ENCODE measurements around the gene ADAM12. TPM values are rescaled to one million over a fixed set of nuclear protein-coding genes. Genes with fewer than 3 reads are reported as not detected.

Gene ADAM12
- total and polyA plus RNA-seq, 7 donors, result under 0.01 to 0.82 (median 0.46) TPM; not detected in 1

GRCh38 chr10:126099366-126099765 is 288.9 kb downstream of the ADAM12 start:
- no peak for TF ChIP-seq POLR2A (IDR thresholded peaks at IDR 0.05)
- no peak for TF ChIP-seq EP300 (IDR thresholded peaks at IDR 0.05)
- no peak for TF ChIP-seq CTCF (IDR thresholded peaks at IDR 0.05)
- TF ChIP-seq POLR2AphosphoS5 (IDR thresholded peaks at IDR 0.05), result no peak
- intact Hi-C loops (cut with DNase I), result no loop called here
- Histone ChIP-seq H3K9me3 (no peaks in the 10 kb centered on the region), H3K27me3 (no peaks in the 10 kb centered on the region), H3K36me3 (no peaks in the 10 kb centered on the region), H3K4me3 (no peak overlapping the region), H3K4me1 (no peaks in the 10 kb centered on the region), H3K27ac (no peak overlapping the region)
- no peak for DNase-seq
- 71 to 84% methylated on average over 3 of the region's 3 CpGs for WGBS, 2 donors

GRCh38 chr10:126098226-126098581 is 290.1 kb downstream of the ADAM12 start:
- Histone ChIP-seq H3K36me3 (no peaks in the 10 kb centered on the region), H3K4me1 (no peaks in the 10 kb centered on the region), H3K27ac (no peak overlapping the region), H3K4me3 (no peak overlapping the region), H3K9me3 (no peaks in the 10 kb centered on the region), H3K27me3 (no peaks in the 10 kb centered on the region)
- intact Hi-C loops (cut with DNase I), result no loop called here
- no peak for DNase-seq
- 86 to 92% methylated on average over 3 of the region's 3 CpGs for WGBS, 2 donors
- no peak for TF ChIP-seq POLR2A (IDR thresholded peaks at IDR 0.05)
- no peak for TF ChIP-seq POLR2AphosphoS5 (IDR thresholded peaks at IDR 0.05)
- TF ChIP-seq EP300 (IDR thresholded peaks at IDR 0.05), result no peak
- TF ChIP-seq CTCF (IDR thresholded peaks at IDR 0.05), result no peak

GRCh38 chr10:126097558-126098225 is 290.6 kb downstream of the ADAM12 start:
- intact Hi-C loops (cut with DNase I), result no loop called here
- WGBS, 2 donors, result 76 to 87% methylated on average over 6 of the region's 6 CpGs
- Histone ChIP-seq H3K4me3 (no peak overlapping the region), H3K27ac (no peak overlapping the region), H3K4me1 (no peaks in the 10 kb centered on the region), H3K9me3 (no peaks in the 10 kb centered on the region), H3K27me3 (no peaks in the 10 kb centered on the region), H3K36me3 (no peaks in the 10 kb centered on the region)
- TF ChIP-seq POLR2A (IDR thresholded peaks at IDR 0.05) (no peak), CTCF (IDR thresholded peaks at IDR 0.05) (no peak), EP300 (IDR thresholded peaks at IDR 0.05) (no peak)
- DNase-seq, result no peak

- Histone ChIP-seq H3K4me1 (no peaks in the 10 kb centered on the region), H3K4me3 (no peak overlapping the region), H3K27me3 (no peaks in the 10 kb centered on the region), H3K9me3 (no peaks in the 10 kb centered on the region), H3K36me3 (no peaks in the 10 kb centered on the region), H3K27ac (no peak overlapping the region)
- no peak for DNase-seq
- TF ChIP-seq POLR2AphosphoS5 (IDR thresholded peaks at IDR 0.05), result no peak
- TF ChIP-seq CTCF (IDR thresholded peaks at IDR 0.05), result no peak
- no peak for TF ChIP-seq EP300 (IDR thresholded peaks at IDR 0.05)
- no peak for TF ChIP-seq POLR2A (IDR thresholded peaks at IDR 0.05)
- intact Hi-C loops (cut with DNase I), result no loop called here
- WGBS, 2 donors, result 75 to 84% methylated on average over 5 of the region's 5 CpGs
Measured at GRCh38 chr10:126094537-126094936, 293.7 kb downstream of the ADAM12 start.

All from sigmoid colon (tissue), 7 donors.